Measurements from ENCODE around the gene IGLL1.

The IGLL1 gene

DNA sequence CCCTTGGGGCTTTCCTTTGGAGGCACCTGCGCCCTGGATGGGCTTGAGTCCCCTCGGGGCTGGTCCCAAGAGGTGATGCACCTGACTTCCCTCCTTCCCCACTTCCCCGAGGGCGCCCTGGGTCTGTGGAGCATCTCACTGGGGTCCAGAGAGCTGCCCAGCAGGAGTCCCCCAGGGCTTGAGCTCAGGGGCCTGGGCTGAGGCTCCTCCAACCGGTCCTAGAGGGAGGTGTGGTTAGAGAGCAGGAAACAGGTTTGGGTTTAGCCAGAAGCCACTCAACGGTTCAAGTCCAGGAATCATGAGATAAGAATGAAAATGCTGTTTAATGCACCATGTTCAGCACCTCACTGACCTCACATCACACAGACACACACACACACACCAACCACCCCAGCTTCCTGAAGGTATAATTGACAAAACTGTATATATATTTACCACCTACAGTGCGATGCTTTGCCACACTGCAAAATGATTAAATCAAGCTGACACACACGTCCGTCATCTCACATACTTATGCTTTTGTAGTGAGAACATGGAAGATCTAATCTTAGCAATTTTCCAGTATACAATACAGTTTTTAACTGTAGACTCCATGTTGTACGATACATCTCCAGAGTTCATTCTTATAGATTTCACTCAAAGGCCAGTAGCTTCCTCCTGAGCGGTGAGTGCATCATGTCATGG lies 628 bp upstream of the IGLL1 start:
- Histone ChIP-seq H3K4me2 (ENCODE audit: insufficient read depth, low read length, poor library complexity, severe bottlenecking) (no peak overlapping the region), H4K8ac (ENCODE audit: low read depth, low read length) (no peak overlapping the region), H3K27me3 (ENCODE audit: control insufficient read depth in 3 of 3, insufficient read depth in 3 of 3, low read depth in 1 of 3, low read length in 3 of 3) (peaks cover 0 to 6% (median 0%) of the 10 kb centered on the region in 3 experiments), H3K4me1 (ENCODE audit: control insufficient read depth in 2 of 2, insufficient read depth in 1 of 2, low read depth in 1 of 2, low read length in 2 of 2) (no peaks in the 10 kb centered on the region), H3K27ac (replicated peaks; ENCODE audit: low read length) (no peak overlapping the region), H3K9me3 (replicated peaks in 1 of 2; ENCODE audit: control insufficient read depth in 2 of 2, insufficient read depth in 1 of 2, low read depth in 1 of 2, low read length in 2 of 2) (no peaks in the 10 kb centered on the region), H3K36me3 (replicated peaks in 1 of 2; ENCODE audit: control insufficient read depth in 2 of 2, insufficient read depth in 2 of 2, low read length in 2 of 2) (no peaks in the 10 kb centered on the region), H3K18ac (ENCODE audit: low read length) (peak overlapping the region; percentile 57), H2AFZ (ENCODE audit: low read length) (no peak overlapping the region), H3K4ac (ENCODE audit: low read length) (no peak overlapping the region), H2BK120ac (ENCODE audit: low read depth, low read length) (no peak overlapping the region), H3K79me1 (ENCODE audit: low read depth, low read length) (peaks cover 4% of the 10 kb centered on the region), H3K23ac (ENCODE audit: low read depth, low read length, poor library complexity) (peak overlapping the region; percentile 43), H2AK5ac (ENCODE audit: low read depth, low read length) (peak overlapping the region; percentile 63), H4K91ac (ENCODE audit: low read depth, low read length, poor library complexity) (no peak overlapping the region), H3K9ac (ENCODE audit: low read depth, low read length, poor library complexity) (peak overlapping the region; percentile 21), H2BK15ac (ENCODE audit: low read length) (no peak overlapping the region), H3K14ac (ENCODE audit: low read length) (peak overlapping the region; percentile 21), H2BK5ac (ENCODE audit: low read length) (peak overlapping the region; percentile 87), H2BK12ac (ENCODE audit: low read length) (no peak overlapping the region), H3K4me3 (ENCODE audit: low read length in 2 of 2) (no peak overlapping the region)
- no peak for DNase-seq (ENCODE audit: low spot score)
- WGBS, 2 donors (ENCODE audit: extremely low coverage in 2 of 2, insufficient read length in 2 of 2, insufficient replicate concordance in 1 of 2) = no CpG with 5 or more reads among the region's 11 CpGs

GRCh38 chr22:23579280-23579679 lies 810 bp downstream of the IGLL1 start:
- Histone ChIP-seq H3K79me1 (ENCODE audit: low read depth, low read length) (peaks cover 2% of the 10 kb centered on the region), H4K8ac (ENCODE audit: low read depth, low read length) (no peak overlapping the region), H2AFZ (ENCODE audit: low read length) (no peak overlapping the region), H2BK12ac (ENCODE audit: low read length) (no peak overlapping the region), H2BK120ac (ENCODE audit: low read depth, low read length) (no peak overlapping the region), H2BK5ac (ENCODE audit: low read length) (no peak overlapping the region), H3K9me3 (replicated peaks in 1 of 2; ENCODE audit: control insufficient read depth in 2 of 2, insufficient read depth in 1 of 2, low read depth in 1 of 2, low read length in 2 of 2) (no peaks in the 10 kb centered on the region), H3K4me3 (ENCODE audit: low read length in 2 of 2) (no peak overlapping the region), H3K9ac (ENCODE audit: low read depth, low read length, poor library complexity) (no peak overlapping the region), H3K4ac (ENCODE audit: low read length) (no peak overlapping the region), H3K4me1 (ENCODE audit: control insufficient read depth in 2 of 2, insufficient read depth in 1 of 2, low read depth in 1 of 2, low read length in 2 of 2) (no peaks in the 10 kb centered on the region), H3K4me2 (ENCODE audit: insufficient read depth, low read length, poor library complexity, severe bottlenecking) (no peak overlapping the region), H3K18ac (ENCODE audit: low read length) (no peak overlapping the region), H3K14ac (ENCODE audit: low read length) (no peak overlapping the region), H2AK5ac (ENCODE audit: low read depth, low read length) (peak overlapping the region; percentile 63), H3K23ac (ENCODE audit: low read depth, low read length, poor library complexity) (no peak overlapping the region), H3K36me3 (replicated peaks in 1 of 2; ENCODE audit: control insufficient read depth in 2 of 2, insufficient read depth in 2 of 2, low read length in 2 of 2) (no peaks in the 10 kb centered on the region), H2BK15ac (ENCODE audit: low read length) (no peak overlapping the region), H3K27me3 (ENCODE audit: control insufficient read depth in 3 of 3, insufficient read depth in 3 of 3, low read depth in 1 of 3, low read length in 3 of 3) (peaks cover 0 to 3% (median 3%) of the 10 kb centered on the region in 3 experiments), H3K27ac (replicated peaks; ENCODE audit: low read length) (no peak overlapping the region), H4K91ac (ENCODE audit: low read depth, low read length, poor library complexity) (no peak overlapping the region)
- DNase-seq (ENCODE audit: low spot score) = no peak
- WGBS, 2 donors (ENCODE audit: extremely low coverage in 2 of 2, insufficient read length in 2 of 2, insufficient replicate concordance in 1 of 2) = no CpG with 5 or more reads among the region's 5 CpGs

- H4K91ac ChIP-seq (ENCODE audit: low read depth, low read length, poor library complexity) = no peak overlapping the region
- no peaks in the 10 kb centered on the region for H3K4me1 ChIP-seq (ENCODE audit: control insufficient read depth in 2 of 2, insufficient read depth in 1 of 2, low read depth in 1 of 2, low read length in 2 of 2)
- H4K8ac ChIP-seq (ENCODE audit: low read depth, low read length) = no peak overlapping the region
- H3K9ac ChIP-seq (ENCODE audit: low read depth, low read length, poor library complexity) = no peak overlapping the region
- peaks cover 0 to 3% (median 0%) of the 10 kb centered on the region in 3 experiments for H3K27me3 ChIP-seq (ENCODE audit: control insufficient read depth in 3 of 3, insufficient read depth in 3 of 3, low read depth in 1 of 3, low read length in 3 of 3)
- no peak overlapping the region for H3K14ac ChIP-seq (ENCODE audit: low read length)
- no peak overlapping the region for H2AFZ ChIP-seq (ENCODE audit: low read length)
- no peaks in the 10 kb centered on the region for H3K9me3 ChIP-seq (replicated peaks in 1 of 2; ENCODE audit: control insufficient read depth in 2 of 2, insufficient read depth in 1 of 2, low read depth in 1 of 2, low read length in 2 of 2)
- no peak overlapping the region for H2BK15ac ChIP-seq (ENCODE audit: low read length)
- H3K4ac ChIP-seq (ENCODE audit: low read length) = no peak overlapping the region
- peak overlapping the region; percentile 35 for H2AK5ac ChIP-seq (ENCODE audit: low read depth, low read length)
- H3K23ac ChIP-seq (ENCODE audit: low read depth, low read length, poor library complexity) = no peak overlapping the region
- no peak overlapping the region for H2BK12ac ChIP-seq (ENCODE audit: low read length)
- no peak overlapping the region for H3K4me3 ChIP-seq (ENCODE audit: low read length in 2 of 2)
- H3K18ac ChIP-seq (ENCODE audit: low read length) = no peak overlapping the region
- H3K36me3 ChIP-seq (replicated peaks in 1 of 2; ENCODE audit: control insufficient read depth in 2 of 2, insufficient read depth in 2 of 2, low read length in 2 of 2) = no peaks in the 10 kb centered on the region
- WGBS, 2 donors (ENCODE audit: extremely low coverage in 2 of 2, insufficient read length in 2 of 2, insufficient replicate concordance in 1 of 2) = no CpG with 5 or more reads among the region's 11 CpGs
- H2BK5ac ChIP-seq (ENCODE audit: low read length) = no peak overlapping the region
- no peak overlapping the region for H3K4me2 ChIP-seq (ENCODE audit: insufficient read depth, low read length, poor library complexity, severe bottlenecking)
- no peak overlapping the region for H2BK120ac ChIP-seq (ENCODE audit: low read depth, low read length)
- DNase-seq (ENCODE audit: low spot score) = no peak
- peaks cover 2% of the 10 kb centered on the region for H3K79me1 ChIP-seq (ENCODE audit: low read depth, low read length)
- no peak overlapping the region for H3K27ac ChIP-seq (replicated peaks; ENCODE audit: low read length)
Measured at GRCh38 chr22:23578306-23578705, 1.8 kb downstream of the IGLL1 start.

DNA sequence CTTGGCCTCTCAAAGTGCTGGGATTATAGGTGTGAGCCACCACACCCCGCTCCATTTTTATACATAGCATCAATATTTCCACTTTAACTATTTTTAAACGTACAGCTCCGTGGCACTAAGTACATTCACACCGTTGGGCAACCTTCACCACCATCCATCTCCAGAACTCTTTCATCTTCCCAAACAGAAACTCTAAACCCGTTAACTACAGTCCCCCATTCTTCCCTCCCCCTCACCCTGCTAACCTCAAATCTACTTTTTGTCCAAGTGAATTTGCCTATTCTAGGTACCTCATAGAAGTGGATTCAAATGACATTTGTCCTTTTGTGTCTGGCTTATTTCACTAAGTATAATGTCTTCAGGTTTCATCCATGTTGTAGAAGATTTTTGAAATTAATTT lies 3.4 kb downstream of the IGLL1 start:
- H3K18ac ChIP-seq (ENCODE audit: low read length) = no peak overlapping the region
- WGBS, 2 donors (ENCODE audit: extremely low coverage in 2 of 2, insufficient read length in 2 of 2, insufficient replicate concordance in 1 of 2) = no CpG with 5 or more reads among the region's 5 CpGs
- H3K23ac ChIP-seq (ENCODE audit: low read depth, low read length, poor library complexity) = no peak overlapping the region
- no peak overlapping the region for H4K8ac ChIP-seq (ENCODE audit: low read depth, low read length)
- H3K9ac ChIP-seq (ENCODE audit: low read depth, low read length, poor library complexity) = no peak overlapping the region
- no peak overlapping the region for H3K27ac ChIP-seq (replicated peaks; ENCODE audit: low read length)
- no peak for DNase-seq (ENCODE audit: low spot score)
- no peaks in the 10 kb centered on the region for H3K9me3 ChIP-seq (replicated peaks in 1 of 2; ENCODE audit: control insufficient read depth in 2 of 2, insufficient read depth in 1 of 2, low read depth in 1 of 2, low read length in 2 of 2)
- no peaks in the 10 kb centered on the region for H3K4me1 ChIP-seq (ENCODE audit: control insufficient read depth in 2 of 2, insufficient read depth in 1 of 2, low read depth in 1 of 2, low read length in 2 of 2)
- no peaks in the 10 kb centered on the region for H3K36me3 ChIP-seq (replicated peaks in 1 of 2; ENCODE audit: control insufficient read depth in 2 of 2, insufficient read depth in 2 of 2, low read length in 2 of 2)
- no peak overlapping the region for H2BK5ac ChIP-seq (ENCODE audit: low read length)
- H3K4ac ChIP-seq (ENCODE audit: low read length) = no peak overlapping the region
- no peak overlapping the region for H3K4me3 ChIP-seq (ENCODE audit: low read length in 2 of 2)
- no peak overlapping the region for H2BK120ac ChIP-seq (ENCODE audit: low read depth, low read length)
- H2BK15ac ChIP-seq (ENCODE audit: low read length) = no peak overlapping the region
- no peak overlapping the region for H3K14ac ChIP-seq (ENCODE audit: low read length)
- H2AFZ ChIP-seq (ENCODE audit: low read length) = no peak overlapping the region
- peaks cover 0 to 3% (median 0%) of the 10 kb centered on the region in 3 experiments for H3K27me3 ChIP-seq (ENCODE audit: control insufficient read depth in 3 of 3, insufficient read depth in 3 of 3, low read depth in 1 of 3, low read length in 3 of 3)
- H2BK12ac ChIP-seq (ENCODE audit: low read length) = no peak overlapping the region
- H3K4me2 ChIP-seq (ENCODE audit: insufficient read depth, low read length, poor library complexity, severe bottlenecking) = no peak overlapping the region
- no peak overlapping the region for H4K91ac ChIP-seq (ENCODE audit: low read depth, low read length, poor library complexity)
- peaks cover 2% of the 10 kb centered on the region for H3K79me1 ChIP-seq (ENCODE audit: low read depth, low read length)
- H2AK5ac ChIP-seq (ENCODE audit: low read depth, low read length) = no peak overlapping the region
